OCI-LY7 (cell line): ENCODE data around the gene RAE1. TPM values are rescaled to one million over a fixed set of nuclear protein-coding genes. Genes with fewer than 3 reads are reported as not detected.

Experiments used
- BruUV-seq: library from RNA; stranded (reverse); fragments of 400-500 nt; replicated peaks from 2 replicates; lab custom pipeline; 2021; lab: Mats Ljungman, UMichigan
- CTCF ChIA-PET: fragments of 300-600 bp; sonication (Branson Sonifier 250); formaldehyde crosslinking; loops from one replicate; lab custom pipeline; 2022; ENCODE audit warnings: antibody characterized with exemption; ENCODE audit not compliant: unreplicated experiment; lab: Charles Lee
- POLR2A ChIA-PET: fragments of 300-600 bp; sonication (Branson Sonifier 250); formaldehyde crosslinking; loops from one replicate; lab custom pipeline; 2022; ENCODE audit warnings: antibody characterized with exemption; lab: Charles Lee
- DNase-seq: peaks from one replicate; pipeline ENCODE4 v3.0.0-alpha.2; 2015; ENCODE audit warnings: low spot score
- H2AFZ ChIP-seq: fragments of 200-600 bp; sonication (generic), shearing (Covaris generic); 2 replicates; pipeline ENCODE4 v1.6.1; 2014; ENCODE audit warnings: mild to moderate bottlenecking, antibody characterized with exemption, low read length, moderate library complexity
- H3K27ac ChIP-seq: fragments of 200-600 bp; sonication (generic); 2 replicates; pipeline ENCODE4 v1.5.1; 2014; ENCODE audit warnings: mixed run types, low read depth, mild to moderate bottlenecking, moderate library complexity, low read length, inconsistent platforms; ENCODE audit not compliant: poor library complexity, severe bottlenecking
- H3K36me3 ChIP-seq: fragments of 200-600 bp; sonication (generic); 2 replicates; pipeline ENCODE4 v1.6.1; 2014; ENCODE audit warnings: mild to moderate bottlenecking, antibody characterized with exemption, low read length, moderate library complexity, mixed read lengths; ENCODE audit not compliant: insufficient read depth
- H3K4me1 ChIP-seq: fragments of 200-600 bp; sonication (generic); 2 replicates; pipeline ENCODE4 v1.5.1; 2014; ENCODE audit warnings: mild to moderate bottlenecking, low read length; ENCODE audit not compliant: insufficient read depth, poor library complexity, severe bottlenecking
- H3K4me2 ChIP-seq: fragments of 200-600 bp; sonication (generic); 2 replicates; pipeline ENCODE4 v1.6.1; 2014; ENCODE audit warnings: mild to moderate bottlenecking, low read length
- H3K4me3 ChIP-seq: fragments of 200-600 bp; sonication (generic); 2 replicates; pipeline ENCODE4 v1.5.1; 2014; ENCODE audit warnings: mild to moderate bottlenecking, low read depth, low read length; ENCODE audit not compliant: poor library complexity, severe bottlenecking
- H3K79me2 ChIP-seq: fragments of 200-600 bp; sonication (generic); 2 replicates; pipeline ENCODE4 v1.6.1; 2016; ENCODE audit warnings: low read depth, mild to moderate bottlenecking, low read length, moderate library complexity, mixed read lengths; ENCODE audit not compliant: insufficient read depth
- H3K9me2 ChIP-seq: fragments of 200-600 bp; sonication (generic); 2 replicates; pipeline ENCODE4 v1.6.1; 2016; ENCODE audit warnings: mild to moderate bottlenecking, low read length, mixed read lengths; ENCODE audit not compliant: insufficient read depth
- H3K9me3 ChIP-seq: fragments of 200-600 bp; sonication (generic); 2 replicates; pipeline ENCODE4 v1.6.1; 2014; ENCODE audit warnings: mild to moderate bottlenecking, mixed run types, low read length, mixed read lengths
- H4K20me1 ChIP-seq: fragments of 200-600 bp; sonication (generic); 2 replicates; pipeline ENCODE4 v1.6.1; 2014; ENCODE audit warnings: mild to moderate bottlenecking, antibody characterized with exemption, low read length, moderate library complexity, mixed read lengths; ENCODE audit not compliant: insufficient read depth
- CTCF ChIP-seq: fragments of 200-600 bp; sonication (generic); conservative IDR thresholded peaks from 2 replicates; pipeline ENCODE4 v1.5.1; 2014; ENCODE audit warnings: mild to moderate bottlenecking, antibody characterized with exemption, low read length, moderate library complexity, mixed read lengths
- EZH2phosphoT487 ChIP-seq: fragments of 200-600 bp; sonication (generic); IDR thresholded peaks from 2 replicates; pipeline ENCODE4 v1.6.1; 2018; ENCODE audit warnings: low read depth, borderline replicate concordance, mild to moderate bottlenecking, mixed run types, antibody characterized with exemption, low read length, moderate library complexity, mixed read lengths
- intact Hi-C: fragments of 100-400 bp; cut with micrococcal nuclease; formaldehyde crosslinking; loops from one replicate; pipeline ENCODE4 v1.10.0; 2022; ENCODE audit not compliant: unreplicated experiment
- total RNA-seq, 2 experiments: library from RNA; depleted of rRNA in 1 of 2; stranded (reverse); fragments of >200 nt in 1 of 2; shearing (Covaris generic) in 1 of 2; gene quantifications; 2 replicates each; pipeline ENCODE4 v1.2.3, GENCODE V29; 2014 to 2022

Gene RAE1
- total RNA-seq, 2 experiments from 2014 or later = 55.0 to 57.4 TPM

- intact Hi-C loops = no loop called here
- H3K4me3 ChIP-seq = no peak overlapping the region
- ChIA-PET CTCF (no interaction called here), POLR2A (interaction anchor here (1.1 to 1.6 kb wide), 2 partner anchors 9 to 13 kb away, joined by 3 to 5 read pairs; no protein-coding TSS in a partner anchor)
- no peak overlapping the region for H3K4me2 ChIP-seq
- H3K79me2 ChIP-seq = no peaks in the 10 kb centered on the region
- H3K9me2 ChIP-seq = no peaks in the 10 kb centered on the region
- H3K27ac ChIP-seq = no peak overlapping the region
- no peak for DNase-seq
- H3K4me1 ChIP-seq = peaks cover 7% of the 10 kb centered on the region
- no peaks in the 10 kb centered on the region for H3K9me3 ChIP-seq
- TF ChIP-seq CTCF (no peak), EZH2phosphoT487 (no peak)
- H3K36me3 ChIP-seq = peaks cover 99% of the 10 kb centered on the region
- BruUV-seq = no TSS peak
- H4K20me1 ChIP-seq = no peaks in the 10 kb centered on the region
- no peak overlapping the region for H2AFZ ChIP-seq
These were observed 18.5 kb downstream of the RAE1 start for GRCh38 chr20:57369596-57369995.

GRCh38 chr20:57370316-57370715 lies 19.3 kb downstream of the RAE1 start:
- no TSS peak for BruUV-seq
- TF ChIP-seq CTCF = no peak
- no peak for TF ChIP-seq EZH2phosphoT487
- Histone ChIP-seq H3K27ac (no peak overlapping the region), H3K36me3 (peaks cover 100% of the 10 kb centered on the region), H3K4me2 (no peak overlapping the region), H3K4me1 (peaks cover 12% of the 10 kb centered on the region), H4K20me1 (no peaks in the 10 kb centered on the region), H3K79me2 (no peaks in the 10 kb centered on the region), H3K9me2 (no peaks in the 10 kb centered on the region), H3K9me3 (no peaks in the 10 kb centered on the region), H3K4me3 (no peak overlapping the region), H2AFZ (no peak overlapping the region)
- POLR2A ChIA-PET = interaction anchor here (1.6 kb wide), 1 partner anchor 10 kb away, joined by 5 read pairs; no protein-coding TSS in a partner anchor
- CTCF ChIA-PET = no interaction called here
- DNase-seq = no peak
- intact Hi-C loops = no loop called here

GRCh38 chr20:57371363-57371762 lies 20.3 kb downstream of the RAE1 start:
- DNase-seq = no peak
- Histone ChIP-seq H2AFZ (no peak overlapping the region), H3K4me1 (peaks cover 12% of the 10 kb centered on the region), H3K79me2 (no peaks in the 10 kb centered on the region), H3K9me3 (no peaks in the 10 kb centered on the region), H3K4me3 (no peak overlapping the region), H3K4me2 (no peak overlapping the region), H3K9me2 (no peaks in the 10 kb centered on the region), H4K20me1 (no peaks in the 10 kb centered on the region), H3K27ac (no peak overlapping the region), H3K36me3 (peaks cover 100% of the 10 kb centered on the region)
- intact Hi-C loops = no loop called here
- ChIA-PET POLR2A (no interaction called here), CTCF (no interaction called here)
- TF ChIP-seq EZH2phosphoT487 = no peak
- no TSS peak for BruUV-seq
